OCI-LY3 (cell line): ENCODE data around the gene CISD2.
"Not testable (repeated sequence)": the region's sequence is repeated elsewhere in the genome, so short reads cannot be mapped to it uniquely, and the experiment has no call there.

Source experiments
- CTCF ChIP-seq: fragments of 200-600, 300-600 bp; sonication (generic); IDR thresholded peaks from 2 replicates; pipeline ENCODE4 v1.5.1; 2014; ENCODE audit warnings: antibody characterized with exemption, low read length, low read depth
- EZH2phosphoT487 ChIP-seq: fragments of 200-600 bp; shearing (Covaris generic); IDR thresholded peaks from 2 replicates; pipeline ENCODE4 v1.6.1; 2018; ENCODE audit warnings: antibody characterized with exemption, mixed run types, low read depth

DNA sequence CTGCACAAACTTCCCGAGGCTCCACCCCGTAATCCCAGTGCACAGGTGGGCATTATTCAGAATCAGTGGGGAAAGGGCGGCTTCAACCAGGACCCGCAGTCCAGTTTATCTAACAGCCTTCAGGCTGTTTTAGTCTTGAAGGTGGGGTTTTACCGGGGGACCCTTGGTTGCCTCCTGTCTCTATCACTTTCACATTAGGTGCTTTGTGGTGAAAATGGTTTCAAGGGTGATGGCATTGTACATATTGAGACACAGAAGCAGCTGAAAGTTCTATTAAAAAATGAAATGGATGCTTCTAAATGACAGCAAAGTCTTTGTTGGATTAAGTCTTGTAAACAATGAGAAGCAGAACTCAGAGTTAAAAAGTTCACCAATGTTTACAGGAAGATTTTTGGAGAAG, 27.8 kb downstream of the CISD2 start:
- not testable (repeated sequence) for TF ChIP-seq CTCF, EZH2phosphoT487
